Osteoblast (primary cell): ENCODE results near the gene RELCH. TPM values are rescaled to one million over a fixed set of nuclear protein-coding genes. Genes with fewer than 3 reads are reported as not detected.

ENCODE experiments used
- DNase-seq: peaks from one replicate; pipeline ENCODE4 v3.0.0; 2011; ENCODE audit warnings: low spot score, mixed read lengths; ENCODE audit not compliant: insufficient read length; ENCODE audit errors: missing footprints
- H2AFZ ChIP-seq: 2 replicates; pipeline ENCODE4 v1.6.0; 2011; ENCODE audit warnings: mild to moderate bottlenecking, low read length
- H3K27ac ChIP-seq: 2 replicates; pipeline ENCODE4 v1.5.1; 2011; ENCODE audit warnings: mild to moderate bottlenecking, low read depth, low read length, moderate library complexity
- H3K27me3 ChIP-seq: 2 replicates; pipeline ENCODE4 v1.6.0; 2012; ENCODE audit warnings: mild to moderate bottlenecking, control low read depth, inconsistent platforms, low read length, moderate library complexity; ENCODE audit not compliant: insufficient read depth
- H3K36me3 ChIP-seq: 2 replicates; pipeline ENCODE4 v1.5.1; 2011; ENCODE audit warnings: mild to moderate bottlenecking, low read length, control low read depth, moderate library complexity; ENCODE audit not compliant: insufficient read depth
- H3K4me1 ChIP-seq: 2 replicates; pipeline ENCODE4 v1.5.1; 2011; ENCODE audit warnings: mild to moderate bottlenecking, low read length, control low read depth, moderate library complexity; ENCODE audit not compliant: insufficient read depth
- H3K4me2 ChIP-seq: 2 replicates; pipeline ENCODE4 v1.6.0; 2011; ENCODE audit warnings: mild to moderate bottlenecking, low read length; ENCODE audit not compliant: insufficient read depth
- H3K4me3 ChIP-seq: fragments of 200-600 bp; sonication (generic); 3 replicates; pipeline ENCODE4 v1.5.1; 2012; ENCODE audit warnings: mild to moderate bottlenecking, low read length, inconsistent platforms; ENCODE audit not compliant: insufficient read depth
- H3K79me2 ChIP-seq: 2 replicates; pipeline ENCODE4 v1.6.0; 2012; ENCODE audit warnings: mild to moderate bottlenecking, low read length, control low read depth, inconsistent platforms; ENCODE audit not compliant: insufficient read depth
- H3K9me3 ChIP-seq: 2 replicates; pipeline ENCODE4 v1.5.1; 2011; ENCODE audit warnings: low read depth, low read length, control low read depth
- H4K20me1 ChIP-seq: 2 replicates; pipeline ENCODE4 v1.6.0; 2012; ENCODE audit warnings: mild to moderate bottlenecking, low read length, control low read depth; ENCODE audit not compliant: insufficient read depth
- CTCF ChIP-seq: IDR thresholded peaks from 2 replicates; pipeline ENCODE4 v1.5.1; 2011; ENCODE audit warnings: mild to moderate bottlenecking, low read depth, low read length, moderate library complexity; ENCODE audit errors: extremely low read depth
- total RNA-seq: library from RNA; depleted of rRNA; stranded (reverse); fragments of >200 nt; gene quantifications from 2 replicates; pipeline ENCODE4 v1.2.3, GENCODE V29; 2012

Gene RELCH
- total RNA-seq, 1 donor = 34.0 TPM

- no peak overlapping the region for H2AFZ ChIP-seq
- H3K27ac ChIP-seq = peak overlapping the region; percentile 65
- peaks cover 7% of the 10 kb centered on the region for H3K36me3 ChIP-seq
- H3K79me2 ChIP-seq = no peaks in the 10 kb centered on the region
- DNase-seq = no peak
- H3K4me3 ChIP-seq = no peak overlapping the region
- peak overlapping the region; percentile 71 for H3K4me2 ChIP-seq
- no peaks in the 10 kb centered on the region for H3K9me3 ChIP-seq
- no peak for TF ChIP-seq CTCF
- peaks cover 29% of the 10 kb centered on the region for H3K4me1 ChIP-seq
- H3K27me3 ChIP-seq = no peaks in the 10 kb centered on the region
- H4K20me1 ChIP-seq = no peaks in the 10 kb centered on the region
Measured at GRCh38 chr18:62281684-62282083, 94.6 kb downstream of the RELCH start.

- no peaks in the 10 kb centered on the region for H3K9me3 ChIP-seq
- no peaks in the 10 kb centered on the region for H4K20me1 ChIP-seq
- peak; percentile 30 for DNase-seq
- no peak for TF ChIP-seq CTCF
- H2AFZ ChIP-seq = no peak overlapping the region
- H3K79me2 ChIP-seq = no peaks in the 10 kb centered on the region
- H3K36me3 ChIP-seq = peaks cover 10% of the 10 kb centered on the region
- H3K4me1 ChIP-seq = peaks cover 29% of the 10 kb centered on the region
- H3K27ac ChIP-seq = peak overlapping the region; percentile 65
- H3K4me3 ChIP-seq = no peak overlapping the region
- H3K4me2 ChIP-seq = peak overlapping the region; percentile 71
- H3K27me3 ChIP-seq = no peaks in the 10 kb centered on the region
Measured at GRCh38 chr18:62282188-62282629, 95.2 kb downstream of the RELCH start.

- peaks cover 29% of the 10 kb centered on the region for H3K4me1 ChIP-seq
- TF ChIP-seq CTCF = no peak
- no peaks in the 10 kb centered on the region for H3K9me3 ChIP-seq
- H3K79me2 ChIP-seq = no peaks in the 10 kb centered on the region
- H3K27me3 ChIP-seq = no peaks in the 10 kb centered on the region
- no peak for DNase-seq
- H2AFZ ChIP-seq = no peak overlapping the region
- H4K20me1 ChIP-seq = no peaks in the 10 kb centered on the region
- H3K4me2 ChIP-seq = no peak overlapping the region
- peaks cover 12% of the 10 kb centered on the region for H3K36me3 ChIP-seq
- no peak overlapping the region for H3K4me3 ChIP-seq
- no peak overlapping the region for H3K27ac ChIP-seq
Measured at GRCh38 chr18:62284637-62285036, 97.6 kb downstream of the RELCH start.

GRCh38 chr18:62285281-62285680 lies 98.2 kb downstream of the RELCH start:
- DNase-seq = no peak
- Histone ChIP-seq H3K79me2 (no peaks in the 10 kb centered on the region), H3K4me3 (no peak overlapping the region), H3K36me3 (peaks cover 12% of the 10 kb centered on the region), H2AFZ (no peak overlapping the region), H4K20me1 (no peaks in the 10 kb centered on the region), H3K27me3 (no peaks in the 10 kb centered on the region), H3K27ac (no peak overlapping the region), H3K4me1 (peaks cover 25% of the 10 kb centered on the region), H3K9me3 (no peaks in the 10 kb centered on the region), H3K4me2 (no peak overlapping the region)
- no peak for TF ChIP-seq CTCF
